K562 (cell line): ENCODE measurements around the gene SLC30A10. TPM values are rescaled to one million over a fixed set of nuclear protein-coding genes. Genes with fewer than 3 reads are reported as not detected.

ENCODE experiments used
- BDP1 ChIP-seq: IDR thresholded peaks from 3 replicates; pipeline ENCODE4 v1.6.1; 2011; ENCODE audit not compliant: insufficient read length, insufficient read depth
- CGGBP1 ChIP-seq: fragments of 250-450 bp; sonication (Bioruptor Pico); IDR thresholded peaks from 2 replicates; pipeline ENCODE4 v1.9.0; 2021; ENCODE audit warnings: mild to moderate bottlenecking
- FOXA3 ChIP-seq, 2 experiments: fragments of 450-650 bp in 1 of 2; sonication (generic) in 1 of 2; formaldehyde crosslinking; IDR thresholded peaks in 1 of 2; conservative IDR thresholded peaks in 1 of 2; 2 replicates each; pipeline versions ENCODE4 v1.4.0 to v1.8.0; 2020 to 2022; ENCODE audit warnings: mild to moderate bottlenecking in 2 of 2, missing genetic modification reagents in 1 of 2
- GTF2E2 ChIP-seq: fragments of 200-800 bp; sonication (Bioruptor generic); IDR thresholded peaks from 2 replicates; pipeline ENCODE4 v1.6.1; 2016; ENCODE audit warnings: missing genetic modification characterization, missing compliant biosample characterization
- KAT2B ChIP-seq: IDR thresholded peaks from one replicate; pipeline ENCODE4 v1.6.1; 2012; ENCODE audit warnings: low read depth, mild to moderate bottlenecking, control low read depth, inconsistent platforms, low read length, moderate library complexity
- KLF16 ChIP-seq: IDR thresholded peaks from 2 replicates; pipeline ENCODE4 v1.6.1; 2016; ENCODE audit warnings: antibody characterized with exemption
- LCOR ChIP-seq: sonication (generic); formaldehyde crosslinking; IDR thresholded peaks from 2 replicates; pipeline ENCODE4 v1.8.0; 2022; ENCODE audit warnings: mild to moderate bottlenecking, missing genetic modification reagents
- MCM7 ChIP-seq, 2 experiments: fragments of 450-650 bp; IDR thresholded peaks; 2 replicates each; pipeline ENCODE4 v1.6.1; 2016 to 2018
- POLR2AphosphoS2 ChIP-seq: IDR thresholded peaks from 2 replicates; pipeline ENCODE4 v1.6.1; 2012; ENCODE audit warnings: low read length, improper control_type of control experiment
- POLR3A ChIP-seq: IDR thresholded peaks from 2 replicates; pipeline ENCODE4 v1.6.1; 2011; ENCODE audit warnings: borderline replicate concordance, mild to moderate bottlenecking, moderate library complexity; ENCODE audit not compliant: insufficient read length, insufficient read depth; ENCODE audit errors: extremely low read depth
- PTRF ChIP-seq: fragments of 450-650 bp; IDR thresholded peaks from 2 replicates; pipeline ENCODE4 v1.6.1; 2016; ENCODE audit warnings: mild to moderate bottlenecking, missing genetic modification characterization, missing compliant biosample characterization
- RBBP5 ChIP-seq: fragments of 200-600 bp; sonication (generic); IDR thresholded peaks from 2 replicates; pipeline ENCODE4 v1.6.1; 2012; ENCODE audit warnings: borderline replicate concordance, mild to moderate bottlenecking, low read length, control low read depth, inconsistent platforms; ENCODE audit not compliant: insufficient read depth, poor library complexity, severe bottlenecking
- SAFB ChIP-seq: fragments of 200-400 bp; formaldehyde crosslinking; IDR thresholded peaks from 2 replicates; pipeline ENCODE4 v1.6.1; 2017; ENCODE audit warnings: low read depth, low read length, borderline replicate concordance
- SREBF1 ChIP-seq: fragments of 150-350 bp; IDR thresholded peaks from 2 replicates; pipeline ENCODE4 v1.6.1; 2014; ENCODE audit warnings: antibody characterized with exemption, low read depth, low read length, borderline replicate concordance
- ZNF407 ChIP-seq: fragments of 450-650 bp; IDR thresholded peaks from 2 replicates; pipeline ENCODE4 v1.6.1; 2016; ENCODE audit warnings: low read depth
- polyA plus RNA-seq, 8 experiments: library from polyadenylated mRNA; depleted of rRNA in 4 of 8; stranded (reverse) in 5 of 8; unstranded in 3 of 8; fragments of >200 nt; fragmentation: Nextera tagmentation in 2 of 8; fragmentation: Illumina TruSeq in 1 of 8; extraction: Ambion mirVana in 2 of 8; extraction: Trizol in 1 of 8; gene quantifications; 2 replicates each; pipeline versions ENCODE4 v1.2.1 to v1.2.3, GENCODE V29; 2011 to 2014; ENCODE audit warnings: inconsistent platforms in 1 of 8, missing spikeins in 1 of 8
- total RNA-seq, 7 experiments: library from RNA; depleted of rRNA in 6 of 7; stranded (reverse); fragments of >200 nt in 6 of 7; fragmentation: Illumina TruSeq in 2 of 7; extraction: Trizol in 2 of 7; gene quantifications; 2 replicates each; pipeline versions ENCODE4 v1.2.1 to v1.2.3, GENCODE V29; 2011 to 2021; ENCODE audit warnings: low replicate concordance in 1 of 7
- TF ChIP-seq, protein P1 (sequence below): fragments of 450-650 bp; IDR thresholded peaks from one replicate; pipeline ENCODE4 v1.6.1; 2018; ENCODE audit warnings: mild to moderate bottlenecking, moderate library complexity; ENCODE audit not compliant: partially characterized antibody
- TF ChIP-seq, protein P2 (sequence below): fragments of 450-650 bp; IDR thresholded peaks from 2 replicates; pipeline ENCODE4 v1.6.1; 2016; ENCODE audit warnings: low read depth, mild to moderate bottlenecking, moderate library complexity

The SLC30A10 gene
- total and polyA plus RNA-seq, 9 of the 15 experiments (the other 6 are each of a cell fraction or from before 2014, with no cell fraction given), result 2.6 to 11.3 (median 7.1) TPM

DNA sequence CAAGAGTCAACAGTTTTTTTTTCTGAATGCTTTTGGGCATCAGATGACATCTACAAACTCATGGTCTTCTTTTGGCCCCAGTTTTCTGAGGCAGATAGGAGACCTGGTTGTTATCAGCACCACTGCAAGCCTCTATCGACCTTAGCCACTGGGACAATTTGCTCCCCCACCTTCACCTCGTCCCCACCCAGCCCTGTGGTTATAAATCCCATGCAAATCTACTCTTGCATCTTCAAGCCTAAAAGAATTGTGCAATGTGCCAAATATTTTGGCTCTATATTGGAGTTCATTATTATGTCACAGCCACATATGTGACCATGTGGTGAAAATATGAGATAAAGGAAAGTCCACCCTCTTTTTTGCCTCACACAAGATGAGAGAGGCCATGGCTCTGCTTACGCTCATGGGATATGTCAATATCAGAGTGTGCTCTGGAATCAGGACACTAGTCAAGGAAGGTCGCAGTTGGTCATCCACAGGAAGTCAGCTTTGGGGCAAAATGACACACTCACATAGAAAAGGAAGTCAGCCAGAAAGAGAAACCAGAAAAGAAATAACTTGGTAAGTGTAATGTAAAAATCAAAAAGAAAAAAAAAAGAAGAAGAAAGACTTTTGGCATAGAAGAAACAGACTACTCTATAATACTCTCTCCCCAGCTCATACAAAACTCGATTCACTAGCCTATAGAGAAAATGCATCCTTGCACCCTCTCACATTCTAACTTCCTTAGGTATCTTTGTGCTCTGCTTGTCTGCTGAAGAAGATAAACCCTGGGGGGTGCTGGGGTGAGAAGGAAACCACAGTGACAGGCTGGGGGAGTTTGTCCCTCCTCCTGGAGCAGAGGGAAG is 21.2 kb downstream of the SLC30A10 start (continued):
- TF ChIP-seq KLF16 (peak; percentile 99), FOXA3 (CRISPR knock-in tag; conservative IDR thresholded peaks at IDR 0.05 in 1 of 2, IDR thresholded peaks at IDR 0.05 in 1 of 2) (peak; percentile 48 to 67; a peak in 3 of 4 replicates), LCOR (CRISPR knock-in tag) (peak; percentile 99), BDP1 (no peak), POLR3A (no peak), RBBP5 (peak; percentile 45), PTRF (tag) (no peak), POLR2AphosphoS2 (no peak), CGGBP1 (no peak), KAT2B (no peak), ZNF407 (peak; percentile 67; the same call in 1 of the 2 replicates), SREBF1 (no peak), SAFB (no peak), MCM7 (IDR thresholded peaks at IDR 0.05) (0 out of 4 replicates have a peak, but pooled peaks of 1 of the 2 experiments have one; percentile 74), GTF2E2 (tag) (peak; percentile 45; the same call in 1 of the 2 replicates)
- TF ChIP-seq, protein P1, sequence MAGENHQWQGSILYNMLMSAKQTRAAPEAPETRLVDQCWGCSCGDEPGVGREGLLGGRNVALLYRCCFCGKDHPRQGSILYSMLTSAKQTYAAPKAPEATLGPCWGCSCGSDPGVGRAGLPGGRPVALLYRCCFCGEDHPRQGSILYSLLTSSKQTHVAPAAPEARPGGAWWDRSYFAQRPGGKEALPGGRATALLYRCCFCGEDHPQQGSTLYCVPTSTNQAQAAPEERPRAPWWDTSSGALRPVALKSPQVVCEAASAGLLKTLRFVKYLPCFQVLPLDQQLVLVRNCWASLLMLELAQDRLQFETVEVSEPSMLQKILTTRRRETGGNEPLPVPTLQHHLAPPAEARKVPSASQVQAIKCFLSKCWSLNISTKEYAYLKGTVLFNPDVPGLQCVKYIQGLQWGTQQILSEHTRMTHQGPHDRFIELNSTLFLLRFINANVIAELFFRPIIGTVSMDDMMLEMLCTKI, result no peak
- TF ChIP-seq, protein P2, sequence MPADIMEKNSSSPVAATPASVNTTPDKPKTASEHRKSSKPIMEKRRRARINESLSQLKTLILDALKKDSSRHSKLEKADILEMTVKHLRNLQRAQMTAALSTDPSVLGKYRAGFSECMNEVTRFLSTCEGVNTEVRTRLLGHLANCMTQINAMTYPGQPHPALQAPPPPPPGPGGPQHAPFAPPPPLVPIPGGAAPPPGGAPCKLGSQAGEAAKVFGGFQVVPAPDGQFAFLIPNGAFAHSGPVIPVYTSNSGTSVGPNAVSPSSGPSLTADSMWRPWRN, result peak; percentile 63
